ENCODE measurements around the gene PSTPIP2.
"Not testable (repeated sequence)": the region's sequence is repeated elsewhere in the genome, so short reads cannot be mapped to it uniquely, and the experiment has no call there.

The PSTPIP2 gene

DNA sequence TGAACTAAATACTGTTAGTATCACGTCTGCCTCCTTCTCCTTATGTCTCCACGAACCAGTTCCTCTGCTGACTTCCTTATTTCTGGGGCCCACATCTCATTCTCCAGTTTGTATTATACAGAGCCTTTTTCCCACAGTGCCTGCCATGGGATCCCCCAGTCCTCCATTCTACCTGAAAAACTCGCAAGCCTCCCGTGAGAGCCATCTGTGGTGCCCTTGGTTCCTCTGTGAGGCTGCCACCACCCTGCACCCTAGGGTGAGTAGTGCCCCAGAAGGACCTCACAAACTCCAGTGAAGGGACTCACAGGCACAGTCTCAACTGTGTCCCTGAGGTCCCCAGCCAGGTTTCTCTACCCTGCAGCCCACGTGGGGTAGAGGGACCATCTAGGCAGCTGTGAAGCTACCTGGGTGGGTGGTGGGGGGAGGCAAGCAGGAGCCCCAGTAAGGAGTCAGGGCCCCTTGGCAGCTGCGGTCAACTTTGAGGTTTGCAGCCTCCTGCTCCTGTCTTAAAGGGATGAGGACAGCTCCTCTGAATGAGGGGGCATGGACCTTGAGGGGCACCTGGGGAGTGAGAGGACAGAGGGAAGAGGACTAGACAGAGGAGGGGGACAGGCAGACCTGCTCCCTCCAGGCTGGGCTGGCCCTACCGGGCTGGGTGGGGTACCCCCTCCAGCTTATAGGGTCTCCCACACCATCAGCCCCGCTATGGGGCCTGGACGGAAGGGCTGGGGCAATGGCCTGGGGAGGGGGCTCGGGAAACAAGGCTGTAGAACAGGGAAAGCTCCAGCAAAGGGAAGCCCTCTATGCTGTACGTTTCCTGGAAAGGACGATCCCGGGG, 1.0 kb downstream of the PSTPIP2 start:
- Histone ChIP-seq H3K4me3 (peak overlapping the region; percentile 63 to 86 (median 79)), H3K27ac (peak overlapping the region in 18 of 21 experiments; percentile 55 to 89 (median 80))

DNA sequence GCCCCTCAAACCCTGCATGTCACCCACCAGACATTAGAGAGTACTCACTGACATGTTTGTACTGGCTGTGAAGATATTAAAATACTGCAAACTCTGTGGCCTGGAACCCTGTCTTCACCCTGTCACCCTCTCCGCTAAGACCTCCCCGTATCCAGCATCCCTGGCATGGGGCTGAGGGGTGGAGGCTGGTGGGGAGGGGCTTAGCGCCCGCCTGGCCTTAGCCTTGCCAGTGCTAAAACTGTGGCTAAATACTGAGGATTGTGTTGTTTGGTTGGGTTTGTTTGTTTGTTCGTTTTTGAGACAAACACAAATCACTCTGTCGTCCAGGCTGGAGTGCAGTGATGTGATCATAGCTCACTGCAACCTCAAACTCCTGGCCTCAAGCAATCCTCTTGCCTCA, 1.8 kb downstream of the PSTPIP2 start:
- H3K4me3 ChIP-seq: no peak overlapping the region
- peak overlapping the region in 2 of 21 experiments; percentile 28 to 89 for H3K27ac ChIP-seq

DNA sequence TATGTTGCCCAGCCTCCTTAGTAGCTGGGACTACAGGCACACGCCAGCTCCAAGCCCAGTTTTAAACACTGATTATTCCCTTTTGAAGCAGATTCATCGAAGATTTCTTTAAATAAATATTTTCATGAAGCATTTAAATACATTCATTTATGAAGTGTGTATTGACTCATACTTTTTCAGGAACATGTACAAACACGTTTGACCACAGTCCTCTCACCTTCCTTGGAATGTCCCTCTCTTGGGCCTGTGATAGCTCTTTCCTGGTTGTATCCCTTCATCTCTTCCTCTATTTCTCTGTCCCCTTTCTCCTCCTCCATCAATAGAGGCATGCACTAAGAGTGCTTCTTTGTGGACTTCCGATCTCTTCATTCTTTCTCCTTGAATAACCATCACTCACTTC, 2.5 kb downstream of the PSTPIP2 start:
- H3K4me3 ChIP-seq: no peak overlapping the region
- peak overlapping the region in 13 of 21 experiments; percentile 6 to 63 (median 44) for H3K27ac ChIP-seq

DNA sequence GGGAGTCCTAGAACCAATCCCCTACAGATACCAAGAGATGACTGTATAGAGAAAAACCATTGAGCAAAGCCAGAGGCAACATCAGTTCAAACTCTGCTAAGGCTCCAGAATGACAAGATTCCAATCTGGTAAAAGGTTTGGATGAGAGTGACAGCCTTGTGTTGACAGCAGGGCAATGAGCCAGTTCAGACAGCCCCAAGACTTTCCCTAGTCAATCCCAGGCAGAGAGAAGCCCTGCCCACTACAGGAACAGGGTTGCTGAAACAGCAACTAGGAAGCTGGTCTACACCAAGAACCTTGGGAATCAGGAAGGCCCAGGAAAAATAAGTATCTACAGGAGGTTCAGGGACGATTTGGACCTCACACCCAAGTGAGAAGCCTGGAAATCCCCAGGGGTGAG, 3.3 kb downstream of the PSTPIP2 start:
- Histone ChIP-seq H3K4me3 (no peak overlapping the region), H3K27ac (peak overlapping the region in 13 of 21 experiments; percentile 1 to 63 (median 47))

DNA sequence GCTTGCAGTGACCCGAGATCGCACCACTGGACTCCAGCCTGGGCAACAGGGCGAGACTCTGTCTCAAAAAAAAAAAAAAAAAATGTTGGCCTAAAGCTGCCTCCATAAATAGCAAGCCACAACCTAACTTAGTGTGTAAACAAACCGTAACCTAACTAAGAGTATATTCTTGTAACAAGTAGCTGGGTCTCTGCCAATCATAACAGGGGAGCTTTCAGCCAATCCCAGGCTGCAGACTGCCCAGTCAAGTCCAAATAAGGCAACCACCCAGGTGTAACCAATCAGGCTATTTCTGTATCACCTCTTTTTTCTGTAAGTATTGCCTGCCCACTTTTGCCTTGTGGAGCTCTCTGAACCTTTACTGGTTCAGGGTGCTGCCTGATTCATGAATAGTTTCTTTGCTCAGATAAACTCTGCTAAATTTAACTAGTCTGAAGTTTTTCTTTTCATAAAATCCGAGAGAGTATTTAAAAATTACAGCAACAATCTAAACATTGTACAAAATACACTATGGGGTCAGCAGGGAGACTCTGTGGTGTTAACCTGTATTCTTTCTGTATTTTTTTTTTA, 4.5 kb downstream of the PSTPIP2 start:
- no peak overlapping the region for H3K27ac ChIP-seq
- no peak overlapping the region for H3K4me3 ChIP-seq

DNA sequence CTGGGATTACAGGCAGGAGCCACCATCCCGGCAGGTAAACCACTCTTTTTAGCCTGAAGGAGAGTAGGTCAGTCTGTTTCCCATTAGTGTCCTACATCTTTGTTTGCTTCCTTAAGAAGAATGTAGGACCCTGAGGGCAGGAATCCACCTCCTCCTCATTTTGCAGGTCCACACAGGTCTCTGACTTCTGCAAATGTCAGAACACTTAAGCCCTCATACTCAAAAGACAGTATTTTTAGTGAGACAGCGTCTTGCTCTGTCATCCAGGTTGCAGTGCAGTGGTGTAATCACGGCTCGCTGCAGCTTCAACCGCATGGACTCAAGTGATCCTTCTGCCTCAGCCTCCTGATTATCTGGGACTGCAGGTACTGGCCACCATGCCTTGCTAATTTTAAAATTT, 9.3 kb downstream of the PSTPIP2 start:
- no peak overlapping the region for H3K4me3 ChIP-seq
- no peak overlapping the region for H3K27ac ChIP-seq

DNA sequence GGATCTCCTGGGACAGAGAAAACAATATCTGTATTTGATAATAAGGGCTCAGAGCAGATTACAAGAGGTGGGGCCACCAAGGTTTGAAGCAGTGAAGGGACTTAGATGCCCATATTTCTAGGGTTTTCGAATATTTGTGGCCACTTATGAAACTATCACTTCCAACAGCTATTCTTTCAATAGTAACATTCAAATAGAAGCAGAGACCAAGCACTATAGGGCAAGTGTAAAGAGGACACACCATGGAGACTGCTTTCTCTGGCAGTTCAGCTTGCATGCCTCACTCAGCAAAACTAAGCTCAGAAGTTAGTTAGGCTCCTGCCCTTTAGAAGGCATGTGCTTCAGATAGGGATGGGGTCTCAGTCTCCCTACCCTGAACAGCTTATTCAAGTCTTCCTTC, 10.3 kb downstream of the PSTPIP2 start:
- Histone ChIP-seq H3K4me3 (no peak overlapping the region), H3K27ac (no peak overlapping the region)

DNA sequence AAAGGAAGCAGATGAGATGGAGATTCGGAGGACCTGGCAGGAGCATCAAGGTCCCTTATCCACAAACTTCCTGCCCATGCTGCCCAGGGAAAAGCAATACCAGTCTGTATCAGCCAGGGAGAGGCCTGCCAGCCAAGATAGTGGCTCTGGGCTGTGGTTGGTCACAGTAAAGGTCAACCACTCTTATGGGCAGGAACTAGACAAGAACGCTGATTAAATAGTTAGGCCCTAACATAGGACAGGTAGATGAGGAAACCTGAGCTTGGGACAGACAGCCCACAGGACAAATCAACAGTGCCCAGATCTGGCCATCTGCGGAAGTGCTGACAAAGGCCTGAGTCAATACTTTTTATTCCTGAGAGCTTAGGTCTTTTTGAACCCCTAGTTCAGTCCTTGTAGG, 10.7 kb downstream of the PSTPIP2 start:
- no peak overlapping the region for H3K27ac ChIP-seq
- H3K4me3 ChIP-seq: no peak overlapping the region

DNA sequence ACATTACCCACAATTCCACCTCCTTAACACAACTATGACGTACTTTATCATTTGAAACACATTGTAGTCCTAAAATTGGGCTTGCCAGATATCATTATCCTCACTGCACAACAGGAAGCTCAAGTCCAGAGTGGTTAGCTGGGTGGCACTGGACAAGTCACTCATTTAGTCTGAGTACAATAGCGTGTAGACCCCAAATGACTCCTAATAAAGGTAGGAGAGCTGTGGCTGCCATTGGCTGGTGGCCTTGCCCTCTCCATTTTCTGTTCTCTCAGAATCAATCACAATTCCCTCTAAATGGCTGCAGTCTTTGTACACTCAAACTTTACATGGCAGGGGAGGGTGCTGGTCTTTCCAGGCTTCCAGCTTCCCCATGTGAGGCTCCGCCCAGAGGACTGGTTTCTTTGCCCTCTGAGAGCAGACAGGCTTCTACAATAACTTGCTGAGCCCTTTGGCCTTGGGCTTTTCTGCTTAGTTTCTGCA, 11.7 kb downstream of the PSTPIP2 start:
- no peak overlapping the region for H3K4me3 ChIP-seq
- H3K27ac ChIP-seq: no peak overlapping the region

DNA sequence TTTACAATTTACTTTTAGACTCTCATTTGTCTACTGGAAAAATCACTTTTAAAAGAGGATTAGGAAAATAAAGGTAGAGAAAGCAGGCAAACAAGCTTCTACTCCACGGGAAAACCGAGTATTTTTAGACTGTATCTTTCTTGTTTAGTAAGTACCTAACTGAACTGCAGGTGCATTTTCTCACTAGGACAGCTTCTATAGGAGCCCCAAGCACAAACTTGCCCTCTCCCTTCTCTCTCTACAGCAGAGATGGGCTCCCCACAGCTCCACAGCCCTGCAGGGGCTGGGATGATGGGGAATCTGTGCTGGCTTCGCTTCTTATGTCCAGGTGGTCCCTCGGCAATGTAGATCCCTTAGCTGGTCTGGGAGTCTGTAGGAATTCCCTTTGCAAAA, 16.2 kb downstream of the PSTPIP2 start:
- H3K27ac ChIP-seq: peak overlapping the region in 7 of 21 experiments; percentile 24 to 82 (median 44)
- no peak overlapping the region for H3K4me3 ChIP-seq

DNA sequence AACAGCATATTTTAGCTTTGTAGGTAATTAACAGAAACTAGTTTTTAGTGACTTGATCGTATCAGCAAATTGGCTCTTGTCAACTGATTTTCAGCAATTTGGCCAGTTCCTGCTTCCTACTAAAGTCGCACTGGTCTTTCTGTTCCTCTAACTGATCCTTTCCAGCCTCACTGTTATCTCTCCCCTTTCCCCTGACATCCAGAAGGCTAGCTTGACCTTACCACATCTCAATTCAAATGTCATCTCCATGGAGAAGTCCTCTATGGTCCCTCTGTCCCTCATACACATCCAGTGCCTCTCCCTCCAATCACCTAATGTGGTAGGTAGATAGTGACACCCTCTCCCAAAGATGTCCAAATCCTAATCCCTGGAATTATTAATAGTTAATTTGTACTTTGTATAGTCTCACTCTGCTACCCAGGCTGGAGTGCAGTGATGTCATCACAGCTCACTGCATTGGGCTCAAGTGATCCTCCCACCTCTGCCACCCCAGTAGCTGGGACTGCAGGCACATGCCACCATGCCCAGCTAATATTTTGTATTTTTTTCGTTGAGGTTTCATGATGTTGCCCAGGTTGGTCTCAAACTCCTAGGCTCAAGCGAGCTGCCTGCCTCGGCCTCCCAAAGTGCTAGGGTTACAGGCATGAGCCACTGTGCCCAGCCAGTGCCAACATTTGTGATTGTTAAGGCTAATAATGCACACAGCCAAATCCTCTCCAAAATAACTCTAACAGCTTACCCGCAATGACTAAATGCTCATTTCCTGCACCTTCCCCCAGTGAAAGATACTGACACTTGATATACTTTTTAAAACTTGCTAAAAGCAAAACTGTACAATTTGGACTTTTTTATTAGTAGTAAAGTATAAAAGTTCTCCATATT, 16.9 kb downstream of the PSTPIP2 start:
- Histone ChIP-seq H3K4me3 (no peak overlapping the region), H3K27ac (peak overlapping the region in 8 of 21 experiments; percentile 24 to 82 (median 42))

DNA sequence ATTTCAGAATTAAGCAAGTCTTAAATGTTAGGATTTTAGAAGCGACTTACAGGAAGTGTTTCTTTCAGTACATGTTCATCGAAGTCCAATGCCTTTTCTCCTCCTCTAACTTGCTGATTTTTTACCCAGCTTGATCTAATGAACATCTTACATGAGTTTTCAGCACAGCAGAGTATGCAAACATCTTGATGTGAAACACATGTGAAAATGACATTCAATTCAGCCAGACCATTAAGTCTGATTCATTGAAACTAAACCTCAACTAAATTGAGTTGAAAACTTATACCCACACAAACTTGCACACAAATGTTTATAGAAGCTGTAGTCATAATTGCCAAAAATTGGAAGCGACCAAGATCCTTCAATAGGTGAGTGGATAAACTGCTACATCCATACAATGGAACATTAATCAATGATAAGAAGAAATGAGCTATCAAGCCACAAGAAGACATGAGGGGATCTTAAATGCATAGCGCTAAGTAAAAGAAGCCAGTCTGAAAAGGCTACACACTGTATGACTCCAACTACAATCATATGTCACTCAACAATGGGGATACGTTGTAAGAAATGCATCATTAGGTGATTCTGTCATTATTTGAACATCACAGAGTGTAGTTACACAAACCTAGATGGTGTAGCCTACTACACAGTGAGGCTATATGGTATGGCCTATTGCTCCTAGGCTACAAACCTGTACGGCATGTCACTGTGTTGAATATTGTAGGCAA, 18.5 kb downstream of the PSTPIP2 start:
- Histone ChIP-seq H3K4me3 (no peak overlapping the region), H3K27ac (no peak overlapping the region)

DNA sequence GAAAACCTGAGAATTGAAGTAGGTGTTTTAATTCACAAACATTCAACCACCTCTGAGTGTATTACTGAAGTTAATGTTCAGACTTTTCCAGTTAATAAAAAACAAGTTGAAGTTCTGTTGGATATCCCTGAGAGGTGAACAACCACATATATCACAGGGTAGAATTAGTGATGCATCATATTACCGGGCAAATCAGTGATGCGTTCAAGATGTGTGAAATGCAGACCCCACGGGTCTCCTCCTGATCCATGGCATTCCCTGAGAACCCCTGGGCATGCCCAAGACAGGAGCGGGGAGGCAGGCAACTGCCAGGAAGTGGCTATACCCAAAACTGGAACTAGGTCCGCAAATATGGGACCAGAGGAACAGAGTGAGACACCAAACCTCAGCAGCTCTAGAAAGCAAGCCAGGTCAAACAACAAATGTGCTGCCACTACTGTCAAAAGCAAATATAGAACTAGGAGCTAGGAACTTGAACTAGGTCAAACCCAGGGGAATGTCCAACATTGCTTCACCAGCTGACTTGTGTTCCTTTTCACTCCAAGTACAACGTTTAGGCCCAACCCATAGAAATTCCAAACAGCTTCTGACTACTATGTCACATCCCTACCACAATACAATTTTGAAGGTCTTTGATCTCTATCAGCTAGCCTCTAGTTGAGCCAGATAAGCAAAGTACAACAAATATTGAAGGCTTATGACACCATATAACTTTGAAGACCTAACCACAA, 20.2 kb downstream of the PSTPIP2 start:
- no peak overlapping the region for H3K4me3 ChIP-seq
- peak overlapping the region in 1 of 21 experiments; percentile 29 for H3K27ac ChIP-seq

DNA sequence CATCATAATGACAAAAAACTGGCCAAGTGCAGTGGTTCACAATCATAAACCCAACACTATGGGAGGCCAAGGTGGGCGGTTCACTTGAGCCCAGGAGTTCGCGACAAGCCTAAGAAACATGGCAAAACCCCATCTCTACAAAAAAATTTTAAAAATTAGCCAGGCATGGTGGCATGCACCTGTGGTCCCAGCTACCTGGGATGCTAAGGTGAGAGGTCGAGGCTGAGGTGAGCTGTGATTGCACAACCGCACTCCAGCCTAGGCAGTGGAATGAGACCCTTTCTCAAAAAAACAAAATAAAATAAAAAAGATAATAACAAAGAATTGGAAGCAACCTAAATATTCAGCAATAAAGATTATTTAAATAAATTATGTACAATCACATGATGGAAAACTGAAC, 21.8 kb downstream of the PSTPIP2 start:
- Histone ChIP-seq H3K27ac (no peak overlapping the region), H3K4me3 (no peak overlapping the region)

DNA sequence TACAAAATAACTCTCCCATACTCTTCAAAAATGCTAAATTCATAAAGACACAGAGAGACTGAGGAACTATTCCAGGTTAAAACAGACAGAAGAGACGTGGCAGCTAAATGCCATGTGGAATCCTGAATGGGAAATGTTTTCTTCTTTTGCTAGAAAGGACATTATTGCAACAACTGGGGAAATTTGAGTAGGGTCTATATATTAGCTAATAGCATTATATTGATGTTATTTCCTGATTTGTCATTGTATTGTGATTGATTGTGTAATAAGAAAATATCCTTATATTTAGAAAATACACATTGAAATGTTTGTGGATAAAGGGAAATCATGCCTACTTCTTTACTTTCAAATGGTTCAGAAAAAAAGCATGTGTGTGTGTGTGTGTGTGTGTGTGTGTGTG, 23.4 kb downstream of the PSTPIP2 start:
- no peak overlapping the region for H3K27ac ChIP-seq
- H3K4me3 ChIP-seq: no peak overlapping the region

DNA sequence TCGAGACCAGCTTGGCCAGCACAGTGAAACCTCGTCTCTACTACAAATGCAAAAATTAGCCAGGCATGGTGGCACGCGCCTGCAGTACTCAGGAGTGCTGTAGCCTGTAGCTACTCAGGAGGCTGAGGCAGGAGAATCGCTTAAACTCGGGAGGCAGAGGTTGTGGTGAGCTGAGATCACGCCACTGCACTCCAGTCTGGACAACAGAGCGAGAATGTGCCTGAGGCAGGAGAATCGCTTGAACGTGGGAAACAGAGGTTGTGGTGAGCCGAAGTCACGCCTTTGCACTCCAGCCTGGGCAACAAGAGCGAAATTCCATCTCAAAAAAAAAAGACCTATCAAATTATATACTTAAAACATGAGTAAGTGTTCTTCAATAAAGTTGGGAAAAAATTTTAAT, 24.7 kb downstream of the PSTPIP2 start:
- not testable (repeated sequence) for H3K4me3 ChIP-seq, H3K27ac ChIP-seq

DNA sequence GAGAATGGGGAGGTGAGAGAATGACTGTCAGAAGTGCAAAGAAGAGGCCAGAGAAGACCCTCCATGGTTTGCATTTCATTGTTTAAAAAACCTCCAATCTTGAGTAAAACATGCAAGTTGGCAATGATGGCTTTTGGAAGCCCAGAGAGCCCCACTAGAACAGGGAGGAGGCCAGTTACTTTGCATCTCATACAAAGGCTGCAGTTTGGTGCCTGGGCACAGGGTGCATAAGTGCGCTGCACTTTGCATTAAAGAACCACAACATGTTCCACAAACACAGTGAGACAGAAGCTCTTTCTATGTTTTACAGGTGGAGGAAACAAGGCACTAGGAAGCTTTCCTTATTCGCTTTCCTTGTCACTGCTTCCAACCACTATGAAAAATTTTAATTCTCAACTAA, 25.4 kb downstream of the PSTPIP2 start:
- H3K27ac ChIP-seq: no peak overlapping the region

DNA sequence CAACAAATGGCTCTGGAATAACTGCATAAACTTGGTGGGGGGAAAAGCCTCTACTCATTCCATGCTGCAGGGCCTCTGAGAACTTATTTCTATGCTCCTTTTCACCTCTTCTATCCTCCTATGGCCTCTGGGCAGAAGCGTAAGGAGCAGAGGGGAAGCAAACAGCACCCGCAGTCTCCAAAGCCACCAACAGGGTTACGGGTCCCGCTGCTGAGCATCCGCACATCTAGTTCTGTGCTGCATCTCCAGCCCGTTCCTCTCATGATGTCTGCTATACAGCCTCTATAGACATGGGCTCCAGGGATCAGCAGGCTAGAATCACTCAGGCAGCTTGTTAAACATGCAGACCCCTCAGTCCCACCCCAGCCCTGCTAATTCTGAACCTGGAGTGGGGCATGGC, 25.9 kb downstream of the PSTPIP2 start:
- Histone ChIP-seq H3K27ac (no peak overlapping the region), H3K4me3 (no peak overlapping the region)

More for the DNA sequence above, 25.4 kb downstream of the PSTPIP2 start:
- no peak overlapping the region for H3K4me3 ChIP-seq

DNA sequence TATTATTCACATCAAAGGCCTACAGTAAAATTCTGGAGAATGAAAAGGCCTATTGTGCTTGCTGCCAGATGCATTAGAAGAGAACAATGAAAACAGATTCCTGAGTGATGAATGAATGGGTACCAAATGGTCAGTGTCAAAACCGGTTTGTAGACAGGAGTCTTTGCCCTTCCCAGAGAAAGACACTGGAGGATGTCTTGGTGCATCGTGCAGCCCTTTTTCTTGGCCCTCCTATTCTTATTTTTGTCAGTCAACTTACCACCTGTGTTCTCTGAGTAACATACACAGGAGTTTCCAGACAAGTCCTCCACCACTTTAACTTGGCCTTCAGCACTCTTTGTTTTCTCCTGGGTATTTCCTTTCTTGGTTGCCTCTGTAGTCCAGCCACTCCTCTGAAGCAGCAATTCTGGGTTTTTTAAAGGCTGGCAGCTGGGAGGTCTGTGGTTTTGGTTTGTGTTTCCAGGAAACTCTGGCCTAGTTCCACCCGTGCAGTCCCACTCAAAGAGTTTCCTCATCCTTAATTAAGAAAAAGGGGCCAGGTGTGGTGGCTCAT, 29.4 kb downstream of the PSTPIP2 start:
- Histone ChIP-seq H3K27ac (peak overlapping the region in 1 of 21 experiments; percentile 13), H3K4me3 (no peak overlapping the region)
